Activated gamma-delta T cell treated with Interleukin-2 at 50 U/mL for 16 hours (primary cell): ENCODE results near the gene RASAL2.
"Not testable (repeated sequence)": the region's sequence is repeated elsewhere in the genome, so short reads cannot be mapped to it uniquely, and the experiment has no call there.

Source experiments
- DNase-seq: peaks from one replicate; pipeline ENCODE4 v3.0.0-alpha.2; 2020

The RASAL2 gene

DNA sequence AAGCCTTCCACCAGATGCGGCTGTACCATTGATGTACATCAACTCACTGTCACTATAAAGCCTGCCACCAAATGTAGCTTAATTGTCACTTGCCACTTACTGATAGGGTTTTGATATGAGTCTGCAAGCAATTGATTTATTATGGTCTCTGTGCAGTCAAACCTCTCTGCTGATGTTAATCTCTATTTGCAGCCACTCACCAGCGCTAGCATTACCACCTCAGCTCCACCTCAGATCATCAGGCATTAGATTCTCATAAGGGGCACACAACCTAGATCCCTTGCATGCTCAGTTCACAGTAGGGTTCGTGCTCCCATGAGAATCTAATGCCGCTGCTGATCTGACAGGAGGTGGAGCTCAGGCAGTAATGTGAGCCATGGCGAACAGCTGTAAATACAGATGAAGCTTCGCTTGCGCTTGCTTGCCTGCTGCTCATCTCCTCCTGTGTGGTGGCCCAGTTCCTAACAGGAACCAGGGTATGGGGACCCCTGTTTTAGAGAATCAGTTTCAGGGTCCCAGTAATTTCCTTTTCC is 26.7 kb downstream of the RASAL2 start:
- DNase-seq: not testable (repeated sequence)

DNA sequence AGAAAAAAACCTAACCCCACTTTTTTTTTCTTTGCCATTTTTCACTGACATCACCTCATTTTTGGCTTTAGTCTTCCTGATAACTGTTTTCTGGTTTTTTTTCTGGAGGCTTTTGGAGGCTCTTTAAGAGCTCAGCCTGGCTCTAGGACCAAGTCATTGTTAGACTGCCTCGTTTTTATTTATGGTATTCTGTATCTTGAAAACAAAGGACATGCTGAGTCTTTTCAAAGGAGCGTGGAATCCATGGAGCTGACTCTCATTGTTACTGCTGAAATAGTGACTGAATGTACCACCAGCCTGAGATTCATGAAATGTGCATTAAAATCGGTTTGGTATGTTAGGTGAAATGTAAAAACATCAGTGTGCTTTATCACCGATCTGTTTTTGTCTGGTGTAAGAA is 28.0 kb downstream of the RASAL2 start:
- no peak for DNase-seq

DNA sequence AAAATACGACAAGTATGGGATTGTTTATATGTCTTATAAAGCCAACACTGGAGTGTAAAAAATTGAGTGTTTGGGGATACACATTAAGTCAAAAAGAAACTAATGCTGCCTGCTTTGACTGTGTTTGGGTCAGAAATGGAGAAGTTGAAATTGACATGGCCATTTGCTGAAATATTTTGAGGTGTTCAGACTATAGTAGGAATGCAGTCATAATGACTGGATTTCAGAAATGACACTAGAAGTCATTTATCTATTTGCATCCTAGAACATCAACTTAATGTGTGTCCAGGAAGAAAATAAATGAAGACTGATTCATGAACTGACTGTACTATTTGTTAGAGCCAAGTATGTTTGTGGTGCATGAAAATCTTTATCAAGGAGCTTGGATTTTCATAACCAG is 28.4 kb downstream of the RASAL2 start:
- DNase-seq: no peak

DNA sequence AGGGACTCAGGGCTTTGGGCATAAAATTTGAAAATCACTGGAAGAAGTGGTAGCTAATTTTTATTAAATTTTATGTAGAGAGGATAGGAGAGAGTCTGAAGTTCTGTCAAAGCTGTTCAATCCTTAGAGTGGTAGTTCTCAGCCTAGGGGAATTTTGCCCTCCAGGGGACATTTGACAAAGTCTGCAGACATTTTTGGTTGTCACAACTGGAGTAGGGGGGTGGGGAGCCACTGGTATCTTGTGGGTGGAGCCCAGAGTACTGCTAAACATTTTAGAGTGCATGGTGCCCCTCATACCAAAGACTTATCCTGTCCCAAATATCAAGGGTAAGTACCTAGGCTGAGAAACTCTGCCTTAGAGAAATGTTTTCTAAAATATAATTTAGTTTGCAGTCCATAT is 30.2 kb downstream of the RASAL2 start:
- no peak for DNase-seq

DNA sequence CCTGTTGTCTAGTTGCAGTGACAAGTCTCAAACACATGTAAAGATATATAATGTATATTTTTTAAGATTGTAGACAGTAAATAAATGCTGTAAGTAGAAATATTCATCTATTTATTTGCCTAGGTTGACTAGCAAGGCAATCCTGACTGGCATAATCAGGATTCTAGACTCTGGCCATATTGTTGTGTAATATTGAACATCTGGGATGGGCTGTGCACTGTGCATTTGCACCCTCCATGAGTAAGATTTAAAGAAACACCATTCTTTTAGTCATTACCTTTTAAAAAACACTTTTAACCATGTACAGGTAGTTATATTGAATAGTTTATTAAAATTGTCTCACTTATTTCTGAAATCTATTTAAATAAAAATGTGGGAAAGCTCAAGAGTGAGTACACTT is 32.4 kb downstream of the RASAL2 start:
- DNase-seq: no peak

DNA sequence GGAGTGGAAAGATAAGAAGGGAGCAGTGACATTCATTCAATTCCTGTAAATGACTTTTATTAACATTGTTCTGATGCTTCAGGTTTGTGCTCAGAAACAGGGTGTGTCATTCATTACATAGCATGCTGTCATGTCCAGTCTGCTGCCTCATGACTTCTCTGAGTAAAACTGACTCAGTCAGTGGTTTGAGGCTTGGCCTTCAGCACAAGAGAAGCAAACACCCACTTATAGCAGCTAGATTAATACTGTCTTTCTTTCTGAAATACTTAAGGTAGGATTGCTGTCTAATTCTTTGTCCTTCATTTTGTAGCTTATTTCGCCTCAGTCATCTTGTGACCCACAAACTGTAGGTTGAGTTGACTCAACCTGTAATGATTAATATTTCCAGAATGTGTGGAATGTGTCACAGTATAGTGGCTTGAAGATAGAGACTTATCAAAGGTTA is 32.9 kb downstream of the RASAL2 start:
- DNase-seq: no peak

DNA sequence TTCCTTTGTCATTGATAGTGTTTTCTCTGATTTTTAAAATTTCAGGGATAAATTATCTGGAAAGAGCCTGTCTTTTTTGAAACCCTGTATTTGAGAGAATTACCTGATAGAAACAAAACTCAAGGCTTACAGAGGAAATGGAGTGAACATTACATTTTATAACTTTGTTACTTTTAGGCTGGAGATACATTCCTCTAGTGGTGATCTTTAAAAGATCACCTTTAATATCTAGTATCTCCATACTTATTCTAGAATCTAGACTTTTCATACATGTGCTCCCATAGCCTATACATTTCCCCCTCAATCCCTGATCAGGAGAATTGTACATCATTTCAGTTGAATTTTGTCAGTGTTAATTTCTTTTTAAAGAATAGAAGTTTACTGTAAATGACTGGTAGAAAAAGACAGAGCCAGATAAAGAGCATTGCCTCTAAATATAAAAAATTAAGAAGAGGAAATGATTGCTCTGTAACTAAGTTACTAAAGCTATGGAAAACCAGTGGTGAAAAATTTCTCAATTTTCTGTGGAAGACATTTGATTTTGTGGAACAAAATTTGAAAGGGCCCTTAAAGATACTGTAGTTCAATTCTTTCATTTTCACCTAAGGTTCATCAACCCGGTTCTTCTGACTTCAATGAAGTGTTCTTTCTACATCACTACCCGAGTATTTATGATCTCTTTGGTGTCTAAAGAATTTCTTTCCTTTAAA is 33.7 kb downstream of the RASAL2 start:
- DNase-seq: no peak

DNA sequence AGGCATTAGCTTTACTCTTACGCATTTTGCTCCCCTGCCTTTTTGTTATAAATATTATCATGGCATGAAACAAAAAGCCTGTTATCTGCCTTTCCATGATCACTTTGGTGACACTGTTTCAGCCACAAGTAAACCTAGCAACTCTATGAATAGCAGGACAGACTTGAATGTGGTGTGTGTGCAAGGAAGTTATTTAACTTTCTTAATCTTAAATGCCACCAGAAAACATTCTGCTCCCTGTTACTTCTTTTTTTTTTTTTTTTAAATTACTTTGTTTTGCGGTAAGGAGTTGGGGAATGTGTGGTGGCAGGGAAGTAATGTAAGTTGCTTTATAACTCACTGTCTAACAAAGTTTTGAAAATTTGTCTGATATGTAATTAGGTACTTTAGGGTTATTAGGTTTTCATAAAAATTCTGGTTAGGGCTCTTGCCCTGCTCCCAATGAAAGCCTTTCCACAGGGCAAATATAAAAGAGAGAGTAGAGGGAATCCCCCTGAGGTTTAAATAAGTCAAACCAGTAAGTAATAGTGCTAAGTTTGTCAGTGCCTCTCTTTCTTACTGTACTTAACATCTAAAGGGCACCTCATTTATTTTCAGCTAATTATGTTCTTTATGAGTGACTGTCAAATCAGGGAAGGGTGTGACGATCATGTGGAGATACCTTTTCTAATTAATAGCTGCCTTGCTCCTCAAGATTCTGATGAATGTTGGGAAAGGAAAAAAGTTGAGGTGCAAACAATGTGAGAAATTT is 39.5 kb downstream of the RASAL2 start:
- no peak for DNase-seq

DNA sequence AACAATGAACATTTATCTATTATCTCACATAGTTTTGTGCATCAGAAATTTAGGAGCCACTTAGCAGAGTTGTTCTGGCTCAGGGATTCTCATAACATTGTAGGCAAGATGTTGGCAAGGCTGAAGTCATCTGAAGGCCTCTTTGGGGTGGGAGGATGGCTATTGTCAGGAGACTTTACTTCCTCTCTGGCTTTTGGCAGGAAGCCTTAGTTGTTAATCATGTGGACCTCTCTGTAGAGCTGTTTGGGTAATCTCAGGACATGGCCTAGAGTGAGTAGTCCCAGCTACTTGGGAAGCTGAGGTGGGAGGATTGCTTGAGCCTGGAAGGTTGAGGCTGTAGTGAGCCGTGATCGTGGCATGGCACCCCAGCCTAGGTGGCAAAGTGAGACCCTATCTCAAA is 40.2 kb downstream of the RASAL2 start:
- no peak for DNase-seq

DNA sequence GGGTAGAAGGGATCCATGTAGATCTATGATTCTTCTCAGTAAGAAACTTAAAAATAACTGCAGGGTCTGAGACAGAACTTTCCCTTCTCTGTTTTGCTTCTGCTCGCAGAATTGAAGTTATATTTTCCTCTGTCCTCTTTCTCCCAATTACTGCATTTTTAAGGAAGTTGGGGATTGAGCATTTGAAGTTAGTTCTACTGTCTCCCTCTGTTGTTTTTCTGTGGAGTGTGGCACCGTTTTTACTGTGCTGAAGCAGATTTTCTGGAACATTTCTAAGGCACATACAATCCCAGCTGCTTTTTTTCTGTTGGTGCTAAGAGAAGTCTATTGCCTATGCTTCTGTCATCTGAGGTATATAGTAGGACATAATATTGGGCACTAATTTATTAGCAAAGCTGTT is 43.3 kb downstream of the RASAL2 start:
- no peak for DNase-seq

DNA sequence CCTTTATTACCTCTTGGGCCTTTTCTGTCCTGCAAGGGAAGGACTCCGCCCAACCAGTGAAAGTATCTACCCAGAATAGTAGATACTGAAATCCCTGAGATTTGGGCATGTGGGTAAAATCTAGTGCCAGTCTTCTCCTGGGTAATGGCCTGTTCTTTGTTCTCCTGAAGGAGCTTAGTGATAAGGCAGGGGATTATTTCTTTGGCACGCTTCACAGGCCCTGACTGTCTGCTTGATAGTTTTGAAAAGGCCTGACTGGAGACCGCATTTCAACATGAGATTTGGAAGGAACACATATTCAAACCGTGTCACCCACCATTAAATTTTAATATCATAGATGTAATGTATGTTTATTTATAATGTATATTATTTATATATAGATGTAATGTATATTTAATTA is 48.9 kb downstream of the RASAL2 start:
- no peak for DNase-seq

DNA sequence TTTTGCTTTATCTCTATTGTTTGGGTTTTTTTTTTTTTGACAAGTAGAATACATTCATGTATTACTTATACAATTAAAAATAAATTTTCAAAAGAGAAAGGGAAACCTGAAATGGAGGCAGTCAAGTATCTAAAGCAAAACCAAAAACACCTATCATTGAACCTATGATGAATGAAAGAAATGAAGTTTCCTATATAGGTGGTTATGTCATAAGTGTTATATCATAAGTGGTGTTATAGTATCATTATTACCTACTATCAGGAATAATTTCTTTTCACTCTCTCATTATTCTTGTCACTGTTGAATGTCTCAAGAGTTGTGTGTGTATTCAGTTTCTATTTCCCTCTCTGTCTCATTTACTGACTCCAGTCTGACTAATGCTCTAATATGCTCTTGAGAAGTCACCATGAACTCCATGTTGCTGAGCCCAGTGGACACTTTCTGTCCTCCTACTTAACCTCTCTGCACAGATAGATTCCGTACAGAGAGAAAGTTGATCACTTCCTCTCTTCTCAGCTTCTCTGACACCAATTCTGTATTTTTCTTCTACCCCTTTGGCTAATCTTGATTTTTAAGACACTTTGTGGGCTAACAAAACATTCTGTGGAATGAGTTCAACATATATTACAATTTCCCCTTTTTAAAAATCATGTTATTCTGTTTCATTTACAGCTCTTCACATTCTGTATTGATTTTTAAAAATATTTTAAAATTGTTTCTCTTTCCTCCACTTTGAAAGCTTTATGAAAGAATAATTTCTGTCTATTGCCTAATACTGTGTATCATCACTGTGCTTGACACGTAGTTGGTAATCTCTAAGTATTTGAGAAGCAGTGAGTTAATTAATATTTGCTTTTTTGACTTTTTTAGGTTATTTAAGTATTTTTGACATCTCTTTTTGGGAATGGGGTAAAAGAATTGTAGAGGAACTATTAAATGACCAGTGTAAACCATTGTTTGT is 50.1 kb downstream of the RASAL2 start:
- DNase-seq: no peak

DNA sequence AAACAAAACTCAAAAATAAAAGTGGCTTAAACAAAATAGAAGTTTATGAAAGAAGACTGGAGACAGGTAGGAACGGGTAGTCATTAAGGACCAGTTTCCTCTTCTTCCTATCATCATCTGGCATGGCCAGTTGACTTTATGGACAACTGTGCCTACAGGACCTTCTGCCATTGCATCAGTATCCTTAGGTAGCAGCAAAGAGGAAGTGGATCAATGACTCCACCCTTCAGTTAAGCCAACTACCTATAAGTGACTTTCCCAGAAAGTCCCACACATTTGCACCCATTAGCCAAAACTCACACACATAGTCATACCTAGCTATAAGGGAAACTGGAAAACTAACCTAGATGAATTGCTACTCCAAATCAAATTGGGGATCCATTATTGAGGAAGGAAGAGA is 51.7 kb downstream of the RASAL2 start:
- DNase-seq: no peak

DNA sequence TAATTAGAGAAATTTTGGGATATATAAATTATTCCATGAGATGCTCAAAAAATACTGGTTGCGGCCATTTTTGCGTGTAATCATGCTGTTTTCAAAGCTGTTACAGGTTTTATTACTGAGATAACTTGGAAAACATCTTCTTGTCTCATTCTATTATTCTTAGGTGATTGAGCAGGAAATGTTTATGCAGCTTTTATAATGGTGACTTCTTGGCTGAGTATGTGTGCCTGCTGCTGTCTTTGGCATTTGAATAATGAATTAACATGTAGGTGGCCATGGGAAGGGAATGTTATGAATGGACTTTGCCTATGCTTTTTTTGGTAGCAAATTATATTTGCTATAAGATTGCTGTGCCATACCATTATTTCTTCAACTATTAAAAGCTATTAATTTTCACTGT is 52.5 kb downstream of the RASAL2 start:
- no peak for DNase-seq

DNA sequence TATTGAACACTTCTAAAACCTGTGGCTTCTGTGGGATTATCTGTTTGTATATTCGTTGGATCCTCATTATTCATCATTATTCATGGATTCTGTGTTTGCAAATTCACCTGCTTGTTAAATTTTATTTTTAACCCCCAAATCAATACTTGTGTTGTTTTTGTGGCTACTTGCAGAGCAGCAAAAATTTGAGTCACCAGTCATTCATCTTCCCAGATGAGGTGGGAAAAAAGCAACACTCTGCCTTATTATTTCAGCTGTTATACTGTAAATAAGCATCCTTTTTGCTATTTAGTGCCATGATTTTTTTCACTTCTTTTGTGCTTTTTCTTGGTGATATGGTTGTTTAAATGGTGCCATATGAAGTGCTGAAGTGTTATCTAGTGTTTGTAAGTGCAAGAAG is 56.7 kb downstream of the RASAL2 start:
- DNase-seq: no peak

DNA sequence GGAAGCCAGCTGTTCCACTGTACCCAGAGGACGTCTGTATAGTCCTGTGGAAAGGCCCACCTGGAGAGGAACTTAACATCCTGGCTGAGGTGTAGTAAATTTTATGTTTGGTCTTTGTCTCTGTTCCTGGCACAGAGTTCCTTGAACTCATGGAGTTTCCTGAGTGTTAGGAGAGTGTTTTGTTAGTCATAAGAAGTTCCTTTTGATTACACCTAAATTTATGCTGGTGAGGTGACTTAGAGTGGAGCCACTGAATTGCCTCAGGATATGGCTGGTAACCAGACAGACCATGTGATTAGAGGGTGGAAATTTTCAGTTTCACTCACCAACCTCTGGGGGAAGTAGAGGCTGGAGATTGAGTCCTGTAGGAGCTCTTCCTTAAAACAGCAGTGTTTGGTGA is 57.9 kb downstream of the RASAL2 start:
- no peak for DNase-seq

DNA sequence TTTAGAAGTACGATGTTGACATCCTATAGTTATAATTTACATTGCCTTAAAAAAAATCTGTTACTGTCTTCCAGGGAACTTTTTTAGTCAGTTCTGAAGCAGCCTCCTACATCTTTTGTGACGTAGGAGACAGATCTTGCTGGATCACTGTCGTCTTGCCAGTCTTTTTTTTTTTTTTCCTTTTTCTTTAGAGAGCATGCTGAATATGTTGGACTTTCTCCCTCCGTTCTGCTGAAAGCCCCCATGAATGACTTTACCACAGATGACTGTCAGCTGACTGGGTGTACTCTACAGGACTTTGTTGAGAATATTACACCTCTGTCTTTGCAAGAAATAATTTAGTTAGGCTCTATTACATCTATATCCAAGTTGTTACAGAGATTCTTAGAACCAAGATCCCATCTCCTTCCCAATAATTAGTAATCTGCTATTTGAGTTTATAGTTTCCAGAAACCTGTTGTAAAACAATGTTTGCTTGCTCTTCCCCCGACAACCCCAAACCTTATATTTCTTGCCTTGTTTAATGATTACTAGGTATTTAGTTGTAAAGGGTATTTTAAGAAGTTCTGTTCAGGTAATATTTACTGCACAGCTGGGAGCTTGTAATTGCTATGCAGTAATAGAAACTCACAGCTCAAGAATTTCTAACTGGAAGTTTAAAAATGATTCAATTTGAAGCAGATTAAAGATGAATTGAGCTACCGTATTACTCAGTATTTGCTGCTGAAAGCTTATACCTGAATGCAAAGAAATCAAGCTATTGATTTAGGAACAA is 61.8 kb downstream of the RASAL2 start:
- no peak for DNase-seq

DNA sequence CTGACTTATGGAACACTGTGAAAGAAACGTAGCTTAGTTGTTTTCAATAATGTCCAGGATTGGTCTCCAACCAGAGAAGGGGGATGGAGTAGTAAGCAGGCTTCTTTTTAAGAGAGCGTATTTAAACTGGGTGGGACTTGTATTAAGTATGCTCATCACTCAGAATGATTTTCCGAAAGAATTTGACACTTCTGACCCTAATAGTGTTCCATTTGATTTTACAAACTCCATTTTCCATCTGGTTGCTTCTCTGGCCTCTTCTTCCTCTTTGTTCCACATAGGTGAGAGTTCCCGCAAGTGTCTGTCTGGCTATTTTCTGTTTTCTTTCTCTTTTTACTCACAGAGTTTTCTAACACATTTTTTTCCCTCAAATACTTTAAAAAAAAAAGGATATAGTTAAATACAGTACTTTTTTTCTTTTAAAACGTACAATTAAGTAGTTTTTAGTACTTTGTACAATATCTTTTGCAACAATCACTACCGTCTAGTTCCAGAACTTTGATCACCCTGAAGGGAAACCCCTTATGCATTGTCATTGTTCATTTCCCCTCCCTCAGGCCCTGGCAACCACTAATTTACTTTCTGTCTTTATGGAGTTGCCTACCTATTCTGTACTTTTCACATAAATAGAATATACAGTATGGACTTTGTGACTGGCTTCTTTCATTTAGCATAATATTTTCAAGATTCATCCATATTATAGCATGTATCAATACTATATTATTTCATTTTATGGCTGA is 67.0 kb downstream of the RASAL2 start:
- DNase-seq: no peak

DNA sequence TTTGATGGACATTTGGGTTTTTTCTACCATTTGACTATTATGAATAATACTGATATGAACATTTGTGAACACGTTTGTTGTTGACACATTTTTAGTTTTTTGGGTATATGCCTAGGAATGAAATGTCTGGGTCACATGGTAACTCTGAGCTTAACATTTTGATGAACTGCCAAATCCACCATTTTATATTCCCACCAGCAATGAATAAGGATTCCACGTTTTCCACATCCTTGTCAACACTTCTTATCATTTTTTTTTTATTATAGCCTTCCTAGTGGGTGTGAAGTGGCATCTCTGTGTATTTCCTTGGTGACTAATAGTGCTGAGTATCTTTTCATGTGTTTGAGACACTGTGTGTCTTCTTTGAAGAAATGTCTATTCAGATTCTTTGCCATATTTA is 67.6 kb downstream of the RASAL2 start:
- no peak for DNase-seq

DNA sequence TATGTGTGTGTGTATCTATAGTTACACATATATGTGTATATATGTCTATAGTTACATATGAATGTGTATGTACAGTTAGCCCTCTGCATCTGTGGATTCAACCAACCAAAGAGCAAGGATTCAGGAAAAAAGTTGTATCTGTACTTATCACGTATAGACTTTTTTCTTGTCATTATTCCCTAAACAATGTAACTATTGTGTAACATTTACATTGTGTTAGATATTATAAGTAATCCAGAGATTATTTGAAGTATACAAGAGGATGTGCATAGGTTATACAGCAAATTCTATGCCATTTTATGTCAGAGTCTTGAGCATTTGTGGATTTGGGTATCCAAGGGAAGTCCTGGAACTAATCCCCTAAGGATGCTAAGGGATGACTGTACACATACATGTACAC is 71.3 kb downstream of the RASAL2 start:
- no peak for DNase-seq

DNA sequence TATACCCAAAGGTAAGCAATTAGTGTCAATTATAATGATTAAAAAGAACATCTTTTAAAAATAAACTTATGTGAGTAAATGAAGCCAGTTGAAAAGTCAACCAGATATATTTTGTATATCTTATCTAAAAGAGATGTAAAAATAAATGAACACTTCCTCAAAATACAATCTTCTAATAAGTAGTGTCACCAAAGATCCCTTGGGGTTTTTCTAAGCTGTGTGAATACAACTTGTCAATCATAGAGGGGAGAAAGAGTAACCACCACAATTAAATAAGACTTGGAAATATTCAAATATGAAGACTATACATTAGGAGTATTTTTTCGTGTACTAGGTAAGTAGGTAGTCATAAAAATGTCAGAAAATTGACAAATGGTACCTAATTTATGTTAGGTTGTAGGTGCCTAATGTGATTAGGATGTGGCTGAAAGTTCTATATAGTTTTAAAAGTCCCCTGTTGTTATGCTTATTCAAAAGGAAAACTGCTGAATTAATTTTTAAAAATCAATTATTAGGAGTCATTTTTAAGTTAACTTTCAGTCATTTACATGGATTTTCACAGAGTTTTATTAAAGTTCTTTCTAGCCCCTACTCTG is 72.6 kb downstream of the RASAL2 start:
- DNase-seq: no peak
